ENCODE results near the gene ZNHIT2. TPM values are rescaled to one million over a fixed set of nuclear protein-coding genes. Genes with fewer than 3 reads are reported as not detected.
"Not testable (repeated sequence)": the region's sequence is repeated elsewhere in the genome, so short reads cannot be mapped to it uniquely, and the experiment has no call there.

The ZNHIT2 gene
- total RNA-seq, 4 donors from 2014 or later: 12.1 to 18.6 (median 15.3) TPM

GRCh38 chr11:65125197-65126056 lies 7.9 kb upstream of the ZNHIT2 start:
- DNase-seq (ENCODE audit: low spot score) (no peak), ATAC-seq (ENCODE audit: low FRiP score) (no peak)
- TF ChIP-seq, protein P1, sequence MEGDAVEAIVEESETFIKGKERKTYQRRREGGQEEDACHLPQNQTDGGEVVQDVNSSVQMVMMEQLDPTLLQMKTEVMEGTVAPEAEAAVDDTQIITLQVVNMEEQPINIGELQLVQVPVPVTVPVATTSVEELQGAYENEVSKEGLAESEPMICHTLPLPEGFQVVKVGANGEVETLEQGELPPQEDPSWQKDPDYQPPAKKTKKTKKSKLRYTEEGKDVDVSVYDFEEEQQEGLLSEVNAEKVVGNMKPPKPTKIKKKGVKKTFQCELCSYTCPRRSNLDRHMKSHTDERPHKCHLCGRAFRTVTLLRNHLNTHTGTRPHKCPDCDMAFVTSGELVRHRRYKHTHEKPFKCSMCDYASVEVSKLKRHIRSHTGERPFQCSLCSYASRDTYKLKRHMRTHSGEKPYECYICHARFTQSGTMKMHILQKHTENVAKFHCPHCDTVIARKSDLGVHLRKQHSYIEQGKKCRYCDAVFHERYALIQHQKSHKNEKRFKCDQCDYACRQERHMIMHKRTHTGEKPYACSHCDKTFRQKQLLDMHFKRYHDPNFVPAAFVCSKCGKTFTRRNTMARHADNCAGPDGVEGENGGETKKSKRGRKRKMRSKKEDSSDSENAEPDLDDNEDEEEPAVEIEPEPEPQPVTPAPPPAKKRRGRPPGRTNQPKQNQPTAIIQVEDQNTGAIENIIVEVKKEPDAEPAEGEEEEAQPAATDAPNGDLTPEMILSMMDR (IDR thresholded peaks at IDR 0.05): no peak

GRCh38 chr11:65124480-65125196 lies 7.1 kb upstream of the ZNHIT2 start:
- DNase-seq (ENCODE audit: low spot score): no peak
- no peak for ATAC-seq (ENCODE audit: low FRiP score)
- TF ChIP-seq, protein P1 (IDR thresholded peaks at IDR 0.05): no peak

GRCh38 chr11:65121865-65122696 lies 4.6 kb upstream of the ZNHIT2 start, which contains the start of the genes FAU and MRPL49:
Gene FAU, minus strand, starts transcription at chr11:65122134. Its CDS starts 321 bp downstream, at chr11:65121813.
Gene MRPL49, plus strand, starts transcription at chr11:65122321. Its CDS starts 26 bp downstream, at chr11:65122347.
- TF ChIP-seq, protein P1 (IDR thresholded peaks at IDR 0.05): no peak
- DNase-seq (ENCODE audit: low spot score) (peak; percentile 94), ATAC-seq (ENCODE audit: low FRiP score) (peak; percentile 88)

DNA sequence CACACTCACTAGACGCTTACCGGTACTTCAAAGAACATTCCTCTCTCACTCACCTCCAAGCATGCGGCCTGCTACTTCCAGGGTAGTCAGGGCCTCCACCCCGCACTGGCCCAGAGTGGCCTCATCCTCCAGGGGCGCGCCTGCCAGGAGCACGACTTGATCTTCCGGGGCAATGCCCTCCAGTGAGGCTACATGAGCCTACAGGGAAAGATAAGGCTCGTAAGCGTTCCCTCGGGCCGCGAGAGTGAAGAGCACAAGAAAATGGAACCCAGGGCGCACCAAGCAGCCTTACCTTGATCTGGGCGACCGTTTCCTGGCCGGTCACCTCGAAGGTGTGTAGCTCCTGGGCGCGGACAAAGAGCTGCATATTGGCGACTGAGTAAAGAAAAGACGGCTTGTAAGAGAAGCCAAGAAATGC lies 4.0 kb upstream of the ZNHIT2 start:
- TF ChIP-seq, protein P1 (IDR thresholded peaks at IDR 0.05): no peak
- ATAC-seq (ENCODE audit: low FRiP score): no peak
- DNase-seq (ENCODE audit: low spot score): no peak

DNA sequence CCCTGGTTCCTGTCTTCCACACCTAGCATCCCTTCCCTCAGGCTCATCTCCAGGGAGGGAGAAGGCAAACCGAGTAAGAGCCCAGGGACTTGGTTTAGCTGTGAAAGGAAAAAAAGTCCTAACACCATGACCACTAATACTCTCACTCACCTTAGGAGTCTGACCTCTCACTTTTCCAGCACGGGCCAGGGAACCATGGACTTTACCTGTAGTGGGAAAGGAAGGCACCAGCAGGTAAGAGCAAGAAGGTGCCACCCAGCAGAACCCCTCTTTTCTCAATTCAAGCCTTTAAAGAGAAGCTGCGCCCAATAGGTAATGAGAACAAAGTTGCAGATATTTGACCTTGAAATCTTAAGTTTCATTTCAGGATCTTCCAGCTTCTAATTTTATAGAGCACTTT lies 3.3 kb upstream of the ZNHIT2 start:
- ATAC-seq (ENCODE audit: low FRiP score) (no peak), DNase-seq (ENCODE audit: low spot score) (no peak)
- TF ChIP-seq, protein P1 (IDR thresholded peaks at IDR 0.05): no peak

GRCh38 chr11:65119670-65119995 lies 2.1 kb upstream of the ZNHIT2 start:
- ATAC-seq (ENCODE audit: low FRiP score) (no peak), DNase-seq (ENCODE audit: low spot score) (no peak)
- TF ChIP-seq, protein P1 (IDR thresholded peaks at IDR 0.05): no peak

DNA sequence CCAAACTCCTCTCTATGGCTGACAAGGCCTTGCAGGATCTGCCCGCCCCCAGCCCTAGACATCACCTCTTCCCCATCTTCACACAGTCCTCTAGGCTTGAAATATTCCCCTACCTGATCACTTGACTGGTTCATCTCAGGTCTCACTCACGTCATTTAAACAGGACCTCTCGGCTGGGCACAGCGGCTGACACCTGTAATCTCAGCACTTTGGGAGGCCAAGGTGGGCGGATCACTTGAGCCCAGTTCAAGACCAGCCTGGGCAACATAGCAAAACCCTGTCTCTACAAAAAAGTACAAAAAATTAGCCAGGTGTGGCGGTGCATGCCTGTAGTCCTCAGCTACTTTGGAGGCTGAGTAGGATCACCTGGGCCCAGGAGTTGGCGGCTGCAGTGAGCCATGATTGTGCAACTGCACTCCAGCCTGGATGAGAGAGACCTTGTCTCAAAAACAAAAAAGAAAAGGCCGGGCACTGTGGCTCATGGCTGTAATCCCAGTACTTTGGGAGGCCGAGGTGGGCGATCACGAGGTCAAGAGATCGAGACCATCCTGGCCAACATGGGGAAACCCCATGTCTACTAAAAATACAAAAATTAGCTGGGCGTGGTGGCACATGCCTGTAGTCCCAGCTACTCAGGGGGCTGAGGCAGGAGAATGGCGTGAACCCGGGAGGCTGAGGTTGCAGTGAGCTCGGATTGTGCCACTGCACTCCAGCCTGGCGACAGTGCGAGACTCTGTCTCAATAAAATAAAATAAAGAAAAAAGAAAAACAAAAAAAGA lies 1.6 kb upstream of the ZNHIT2 start:
- not testable (repeated sequence) for DNase-seq (ENCODE audit: low spot score); ATAC-seq (ENCODE audit: low FRiP score)

Data from omental fat pad (tissue), 4 donors.